ENCODE results near the gene KRT71. TPM values are rescaled to one million over a fixed set of nuclear protein-coding genes. Genes with fewer than 3 reads are reported as not detected.

KRT71 gene
- total RNA-seq, 2 experiments from 2014 or later: not detected

DNA sequence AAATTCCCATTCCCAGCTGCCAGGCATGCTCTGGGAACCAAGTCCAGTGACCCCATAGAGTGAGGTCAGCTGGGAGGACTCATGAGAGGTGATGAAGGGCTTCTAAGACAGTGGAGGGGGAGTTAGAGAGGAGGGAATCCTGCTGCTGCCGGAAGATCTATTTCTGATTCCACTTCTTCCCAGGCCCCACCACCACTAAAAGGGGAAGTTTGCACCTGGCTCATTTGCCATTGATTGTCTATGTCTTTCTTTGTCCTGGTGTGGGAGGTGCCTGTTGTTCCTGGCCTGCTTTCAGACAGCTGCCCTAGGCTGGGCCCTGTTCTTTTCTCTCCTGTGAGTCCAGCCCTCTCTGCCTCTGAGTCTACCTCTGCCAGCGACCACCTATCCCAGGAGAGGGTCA is 56.9 kb downstream of the KRT71 start:
- peak overlapping the region; percentile 48 for H3K4me2 ChIP-seq (ENCODE audit: low read length)
- H3K4me3 ChIP-seq (ENCODE audit: low read depth, low read length, poor library complexity, severe bottlenecking): no peak overlapping the region

DNA sequence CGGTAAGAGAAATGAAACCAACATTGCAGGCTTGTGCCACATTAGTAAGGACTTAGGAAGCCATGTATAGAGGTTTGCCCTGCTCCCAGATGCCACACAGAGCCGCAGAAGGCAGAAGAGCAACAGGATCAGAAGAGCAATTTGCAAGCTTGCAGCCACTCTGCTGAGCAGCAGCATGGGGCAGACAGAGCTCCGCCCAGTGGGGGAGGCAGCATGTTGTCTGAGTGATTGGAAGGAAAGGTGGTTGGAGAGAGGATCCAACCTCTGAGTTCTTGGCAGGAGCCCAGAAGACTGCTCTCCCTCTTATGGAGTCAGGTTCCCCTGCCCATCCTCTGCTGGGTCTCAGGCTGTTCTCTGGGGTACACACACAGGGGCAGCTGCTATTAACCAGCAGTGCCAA is 57.6 kb downstream of the KRT71 start:
- DNase-seq (ENCODE audit: low spot score): peak; percentile 18
- BruUV-seq (replicated peaks): no TSS peak
- Histone ChIP-seq H3K27ac (ENCODE audit: low read depth, low read length, poor library complexity, severe bottlenecking) (no peak overlapping the region), H3K4me2 (ENCODE audit: low read length) (peak overlapping the region; percentile 48), H3K4me3 (ENCODE audit: low read depth, low read length, poor library complexity, severe bottlenecking) (no peak overlapping the region), H3K4me1 (ENCODE audit: insufficient read depth, low read length, poor library complexity, severe bottlenecking) (peaks cover 21% of the 10 kb centered on the region), H2AFZ (ENCODE audit: low read length) (peak overlapping the region; percentile 44; the same call in 1 of the 2 replicates), H4K20me1 (ENCODE audit: insufficient read depth, low read length) (no peaks in the 10 kb centered on the region), H3K9me3 (ENCODE audit: low read length) (no peaks in the 10 kb centered on the region), H3K36me3 (ENCODE audit: insufficient read depth, low read length) (no peaks in the 10 kb centered on the region), H3K9me2 (ENCODE audit: insufficient read depth, low read length) (no peaks in the 10 kb centered on the region), H3K79me2 (ENCODE audit: insufficient read depth, low read depth, low read length) (no peaks in the 10 kb centered on the region)
- ChIA-PET CTCF (ENCODE audit: unreplicated experiment) (no interaction called here), POLR2A (interaction anchor here (0.7 kb wide), 1 partner anchor 444 kb away, joined by 3 read pairs; no protein-coding TSS in a partner anchor)
- intact Hi-C loops (cut with micrococcal nuclease; ENCODE audit: unreplicated experiment): no loop called here
- TF ChIP-seq EZH2phosphoT487 (IDR thresholded peaks at IDR 0.05; ENCODE audit: borderline replicate concordance, low read depth, low read length): no peak

More for the DNA sequence above, 56.9 kb downstream of the KRT71 start:
- H3K9me2 ChIP-seq (ENCODE audit: insufficient read depth, low read length): no peaks in the 10 kb centered on the region
- BruUV-seq (replicated peaks): no TSS peak
- intact Hi-C loops (cut with micrococcal nuclease; ENCODE audit: unreplicated experiment): no loop called here
- TF ChIP-seq EZH2phosphoT487 (IDR thresholded peaks at IDR 0.05; ENCODE audit: borderline replicate concordance, low read depth, low read length): no peak
- no peaks in the 10 kb centered on the region for H3K36me3 ChIP-seq (ENCODE audit: insufficient read depth, low read length)
- peak overlapping the region; percentile 34; the same call in 1 of the 2 replicates for H2AFZ ChIP-seq (ENCODE audit: low read length)
- H3K27ac ChIP-seq (ENCODE audit: low read depth, low read length, poor library complexity, severe bottlenecking): no peak overlapping the region
- peak; percentile 8 for DNase-seq (ENCODE audit: low spot score)
- no peaks in the 10 kb centered on the region for H3K9me3 ChIP-seq (ENCODE audit: low read length)
- H3K79me2 ChIP-seq (ENCODE audit: insufficient read depth, low read depth, low read length): no peaks in the 10 kb centered on the region
- ChIA-PET CTCF (ENCODE audit: unreplicated experiment) (no interaction called here), POLR2A (interaction anchor here (0.6 kb wide), 2 partner anchors 324 to 395 kb away, joined by 3 to 5 read pairs; no protein-coding TSS in a partner anchor)
- peaks cover 21% of the 10 kb centered on the region for H3K4me1 ChIP-seq (ENCODE audit: insufficient read depth, low read length, poor library complexity, severe bottlenecking)
- H4K20me1 ChIP-seq (ENCODE audit: insufficient read depth, low read length): no peaks in the 10 kb centered on the region

DNA sequence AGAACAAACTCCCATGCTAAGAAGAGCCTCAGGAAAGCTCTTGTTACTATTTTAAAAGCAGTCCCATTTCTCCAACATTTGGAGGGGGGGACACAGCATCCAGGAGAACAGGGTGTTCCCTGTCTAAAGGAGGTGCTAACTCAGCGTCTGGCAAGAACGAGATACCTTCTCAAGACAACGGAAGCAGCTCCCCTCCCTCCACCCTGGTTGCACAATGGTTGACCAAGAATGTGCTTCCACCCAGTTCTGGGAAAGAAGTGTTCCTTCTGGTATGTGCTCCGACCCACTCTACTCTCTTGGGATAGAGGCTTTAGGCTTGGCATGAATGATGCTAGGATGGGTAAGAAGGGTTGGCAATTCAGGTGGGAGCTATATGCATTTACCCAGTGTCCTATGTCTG is 58.4 kb downstream of the KRT71 start:
- Histone ChIP-seq H3K4me2 (ENCODE audit: low read length) (no peak overlapping the region), H3K4me3 (ENCODE audit: low read depth, low read length, poor library complexity, severe bottlenecking) (no peak overlapping the region), H3K36me3 (ENCODE audit: insufficient read depth, low read length) (no peaks in the 10 kb centered on the region), H3K9me2 (ENCODE audit: insufficient read depth, low read length) (no peaks in the 10 kb centered on the region), H3K9me3 (ENCODE audit: low read length) (no peaks in the 10 kb centered on the region), H3K4me1 (ENCODE audit: insufficient read depth, low read length, poor library complexity, severe bottlenecking) (peaks cover 21% of the 10 kb centered on the region), H3K79me2 (ENCODE audit: insufficient read depth, low read depth, low read length) (no peaks in the 10 kb centered on the region), H2AFZ (ENCODE audit: low read length) (no peak overlapping the region), H4K20me1 (ENCODE audit: insufficient read depth, low read length) (no peaks in the 10 kb centered on the region), H3K27ac (ENCODE audit: low read depth, low read length, poor library complexity, severe bottlenecking) (no peak overlapping the region)
- TF ChIP-seq, protein P1, sequence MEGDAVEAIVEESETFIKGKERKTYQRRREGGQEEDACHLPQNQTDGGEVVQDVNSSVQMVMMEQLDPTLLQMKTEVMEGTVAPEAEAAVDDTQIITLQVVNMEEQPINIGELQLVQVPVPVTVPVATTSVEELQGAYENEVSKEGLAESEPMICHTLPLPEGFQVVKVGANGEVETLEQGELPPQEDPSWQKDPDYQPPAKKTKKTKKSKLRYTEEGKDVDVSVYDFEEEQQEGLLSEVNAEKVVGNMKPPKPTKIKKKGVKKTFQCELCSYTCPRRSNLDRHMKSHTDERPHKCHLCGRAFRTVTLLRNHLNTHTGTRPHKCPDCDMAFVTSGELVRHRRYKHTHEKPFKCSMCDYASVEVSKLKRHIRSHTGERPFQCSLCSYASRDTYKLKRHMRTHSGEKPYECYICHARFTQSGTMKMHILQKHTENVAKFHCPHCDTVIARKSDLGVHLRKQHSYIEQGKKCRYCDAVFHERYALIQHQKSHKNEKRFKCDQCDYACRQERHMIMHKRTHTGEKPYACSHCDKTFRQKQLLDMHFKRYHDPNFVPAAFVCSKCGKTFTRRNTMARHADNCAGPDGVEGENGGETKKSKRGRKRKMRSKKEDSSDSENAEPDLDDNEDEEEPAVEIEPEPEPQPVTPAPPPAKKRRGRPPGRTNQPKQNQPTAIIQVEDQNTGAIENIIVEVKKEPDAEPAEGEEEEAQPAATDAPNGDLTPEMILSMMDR (conservative IDR thresholded peaks at IDR 0.05; ENCODE audit: low read length): no peak
- no peak for TF ChIP-seq EZH2phosphoT487 (IDR thresholded peaks at IDR 0.05; ENCODE audit: borderline replicate concordance, low read depth, low read length)
- ChIA-PET POLR2A (interaction anchor here (0.7 kb wide), 1 partner anchor 445 kb away, joined by 3 read pairs; no protein-coding TSS in a partner anchor), CTCF (ENCODE audit: unreplicated experiment) (no interaction called here)
- intact Hi-C loops (cut with micrococcal nuclease; ENCODE audit: unreplicated experiment): no loop called here
- no TSS peak for BruUV-seq (replicated peaks)
- no peak for DNase-seq (ENCODE audit: low spot score)

DNA sequence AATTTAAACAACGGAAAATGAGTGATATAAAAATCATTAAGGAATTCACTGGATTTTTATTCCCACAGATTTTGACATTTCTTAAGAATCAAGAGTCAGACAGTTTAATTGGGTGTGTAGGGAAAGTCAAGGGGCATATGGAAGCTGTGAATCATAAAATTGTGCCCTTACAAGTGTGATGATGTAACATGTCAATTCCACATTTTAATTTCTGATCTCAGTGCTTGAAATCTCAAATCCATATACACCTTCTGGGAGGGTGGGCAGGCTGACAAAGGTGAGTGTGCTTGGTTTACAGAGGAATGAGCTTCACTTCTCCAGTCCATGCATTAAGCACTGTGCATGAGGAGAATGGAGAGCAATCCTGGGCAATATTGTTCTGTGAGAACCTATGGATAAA is 58.8 kb downstream of the KRT71 start:
- no peaks in the 10 kb centered on the region for H3K36me3 ChIP-seq (ENCODE audit: insufficient read depth, low read length)
- no peak overlapping the region for H2AFZ ChIP-seq (ENCODE audit: low read length)
- TF ChIP-seq EZH2phosphoT487 (IDR thresholded peaks at IDR 0.05; ENCODE audit: borderline replicate concordance, low read depth, low read length): no peak
- TF ChIP-seq, protein P1 (conservative IDR thresholded peaks at IDR 0.05; ENCODE audit: low read length): no peak
- H3K27ac ChIP-seq (ENCODE audit: low read depth, low read length, poor library complexity, severe bottlenecking): no peak overlapping the region
- H4K20me1 ChIP-seq (ENCODE audit: insufficient read depth, low read length): no peaks in the 10 kb centered on the region
- H3K79me2 ChIP-seq (ENCODE audit: insufficient read depth, low read depth, low read length): no peaks in the 10 kb centered on the region
- H3K4me3 ChIP-seq (ENCODE audit: low read depth, low read length, poor library complexity, severe bottlenecking): no peak overlapping the region
- DNase-seq (ENCODE audit: low spot score): no peak
- BruUV-seq (replicated peaks): no TSS peak
- ChIA-PET POLR2A (no interaction called here), CTCF (ENCODE audit: unreplicated experiment) (no interaction called here)
- peaks cover 21% of the 10 kb centered on the region for H3K4me1 ChIP-seq (ENCODE audit: insufficient read depth, low read length, poor library complexity, severe bottlenecking)
- no peaks in the 10 kb centered on the region for H3K9me3 ChIP-seq (ENCODE audit: low read length)
- intact Hi-C loops (cut with micrococcal nuclease; ENCODE audit: unreplicated experiment): no loop called here
- no peaks in the 10 kb centered on the region for H3K9me2 ChIP-seq (ENCODE audit: insufficient read depth, low read length)
- H3K4me2 ChIP-seq (ENCODE audit: low read length): no peak overlapping the region
